GM12873 (cell line): ENCODE results near the gene MRRF.

Experiments used
- TF ChIP-seq, protein P1 (sequence below): IDR thresholded peaks from 2 replicates; pipeline ENCODE4 v1.5.1; 2012; ENCODE audit warnings: low read depth, mild to moderate bottlenecking, moderate library complexity, low read length, control low read depth; ENCODE audit not compliant: insufficient read depth; ENCODE audit errors: missing control alignments

Gene MRRF

DNA sequence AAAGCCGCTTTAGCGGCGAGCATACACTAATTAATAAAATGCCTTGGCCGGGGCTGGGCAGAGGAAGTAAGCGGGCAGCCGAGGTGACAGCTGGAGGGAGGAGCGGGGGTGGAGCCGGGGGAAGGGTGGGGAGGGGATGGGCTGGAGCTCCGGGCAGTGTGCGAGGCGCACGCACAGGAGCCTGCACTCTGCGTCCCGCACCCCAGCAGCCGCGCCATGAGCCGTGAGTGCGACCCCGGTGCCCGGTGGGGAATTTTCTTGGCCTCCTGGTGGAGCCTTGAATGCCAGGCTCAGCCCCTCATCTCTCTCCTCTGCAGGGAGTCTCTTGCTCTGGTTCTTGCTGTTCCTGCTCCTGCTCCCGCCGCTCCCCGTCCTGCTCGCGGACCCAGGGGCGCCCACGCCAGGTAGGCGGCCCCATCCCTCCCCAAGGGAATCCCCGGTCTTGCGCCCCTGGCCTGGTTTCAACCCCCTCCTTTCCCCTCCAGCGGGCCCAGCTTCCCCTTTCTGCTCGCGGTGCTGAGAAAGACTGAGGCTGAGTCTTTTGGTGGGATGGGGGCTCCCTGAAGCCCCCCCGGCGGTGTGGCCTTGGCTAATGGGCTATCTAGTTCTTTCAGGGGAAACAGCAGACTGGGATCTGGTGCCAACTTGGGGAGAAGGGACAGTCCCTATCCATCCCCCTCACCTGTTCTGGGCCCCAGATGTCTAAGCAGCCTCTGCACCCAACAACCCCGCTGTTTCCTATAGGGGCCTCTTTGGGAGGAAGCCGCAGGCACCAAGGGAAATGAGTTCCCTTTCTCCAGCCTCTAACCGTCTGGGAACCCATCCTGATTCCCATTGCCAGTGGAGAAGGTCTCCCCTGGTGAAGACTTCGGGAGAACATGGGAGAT, 106.4 kb downstream of the MRRF start, which contains the start of gene PTGS1:
Gene PTGS1 (plus strand): TSS at position 156 of the 887 bp plus-strand sequence. CDS start 61 bp downstream, at position 217.
- TF ChIP-seq, protein P1, sequence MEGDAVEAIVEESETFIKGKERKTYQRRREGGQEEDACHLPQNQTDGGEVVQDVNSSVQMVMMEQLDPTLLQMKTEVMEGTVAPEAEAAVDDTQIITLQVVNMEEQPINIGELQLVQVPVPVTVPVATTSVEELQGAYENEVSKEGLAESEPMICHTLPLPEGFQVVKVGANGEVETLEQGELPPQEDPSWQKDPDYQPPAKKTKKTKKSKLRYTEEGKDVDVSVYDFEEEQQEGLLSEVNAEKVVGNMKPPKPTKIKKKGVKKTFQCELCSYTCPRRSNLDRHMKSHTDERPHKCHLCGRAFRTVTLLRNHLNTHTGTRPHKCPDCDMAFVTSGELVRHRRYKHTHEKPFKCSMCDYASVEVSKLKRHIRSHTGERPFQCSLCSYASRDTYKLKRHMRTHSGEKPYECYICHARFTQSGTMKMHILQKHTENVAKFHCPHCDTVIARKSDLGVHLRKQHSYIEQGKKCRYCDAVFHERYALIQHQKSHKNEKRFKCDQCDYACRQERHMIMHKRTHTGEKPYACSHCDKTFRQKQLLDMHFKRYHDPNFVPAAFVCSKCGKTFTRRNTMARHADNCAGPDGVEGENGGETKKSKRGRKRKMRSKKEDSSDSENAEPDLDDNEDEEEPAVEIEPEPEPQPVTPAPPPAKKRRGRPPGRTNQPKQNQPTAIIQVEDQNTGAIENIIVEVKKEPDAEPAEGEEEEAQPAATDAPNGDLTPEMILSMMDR = no peak

DNA sequence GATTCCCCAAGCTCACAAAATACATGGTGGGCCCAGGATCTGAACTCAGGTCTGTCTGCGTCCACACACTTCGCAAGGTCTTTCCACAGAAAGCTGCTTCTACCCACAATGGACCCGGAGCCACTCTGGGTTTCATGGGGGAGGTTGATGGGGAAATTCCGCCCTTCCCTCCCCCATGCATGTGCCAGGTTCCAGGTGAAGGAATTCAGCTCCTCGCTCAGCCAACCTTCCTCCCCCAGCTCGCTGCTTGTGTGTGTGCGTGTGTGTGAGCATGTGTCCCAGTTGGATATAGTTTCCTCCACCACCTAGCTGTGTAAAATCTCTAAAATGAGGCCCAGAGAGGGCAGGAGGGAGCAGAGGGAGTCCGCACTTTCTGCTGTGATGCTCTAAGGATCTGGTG, 107.2 kb downstream of the MRRF start:
- TF ChIP-seq, protein P1 = no peak

DNA sequence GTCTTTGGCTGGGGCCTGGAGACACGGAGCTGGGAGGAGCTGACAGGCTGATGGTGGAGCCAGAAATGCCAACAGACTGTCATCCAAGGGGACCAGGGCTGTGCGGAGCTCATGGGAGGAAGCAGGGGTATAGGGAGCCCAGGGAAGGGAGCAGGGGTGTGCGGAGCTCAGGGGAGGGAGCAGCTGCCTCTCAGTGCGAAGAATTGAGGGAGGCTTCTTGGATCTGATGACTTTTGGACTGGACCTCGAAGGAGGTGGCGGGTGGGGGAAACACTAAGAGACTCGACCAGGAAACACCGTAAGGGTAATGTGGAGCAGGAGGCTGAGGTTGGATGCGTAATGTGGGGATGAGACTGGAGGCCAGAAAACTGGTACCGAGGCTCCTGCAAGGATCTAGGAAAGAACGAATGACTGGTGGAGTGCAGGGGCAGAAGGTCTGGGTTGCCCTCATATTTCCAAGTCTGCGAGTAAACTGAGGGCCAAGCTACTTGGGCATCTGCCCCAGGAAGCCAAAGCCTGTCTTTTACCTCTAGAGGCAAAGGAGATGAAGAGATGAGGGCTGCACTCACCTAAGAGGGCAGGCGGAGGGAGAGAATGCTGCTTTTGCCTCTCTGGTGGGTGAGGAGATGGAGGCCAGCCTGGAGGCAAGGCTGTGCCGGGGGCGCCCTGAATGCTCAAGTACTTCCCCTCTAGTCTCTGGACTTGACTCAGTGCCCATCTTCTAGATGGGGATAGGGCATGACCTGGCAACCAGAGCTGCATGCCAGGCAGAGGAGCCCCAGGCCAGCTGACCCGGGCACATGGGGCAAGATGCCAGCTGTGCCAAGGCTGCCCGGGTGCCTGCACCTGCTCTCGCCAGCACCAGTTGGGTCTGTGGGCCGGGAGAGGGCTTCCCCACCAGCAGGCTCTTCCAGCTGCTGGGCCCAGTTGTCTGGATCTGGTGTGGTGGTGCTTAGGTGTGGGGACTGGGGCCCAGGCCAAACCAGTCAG, 108.5 kb downstream of the MRRF start:
- TF ChIP-seq, protein P1 = no peak

DNA sequence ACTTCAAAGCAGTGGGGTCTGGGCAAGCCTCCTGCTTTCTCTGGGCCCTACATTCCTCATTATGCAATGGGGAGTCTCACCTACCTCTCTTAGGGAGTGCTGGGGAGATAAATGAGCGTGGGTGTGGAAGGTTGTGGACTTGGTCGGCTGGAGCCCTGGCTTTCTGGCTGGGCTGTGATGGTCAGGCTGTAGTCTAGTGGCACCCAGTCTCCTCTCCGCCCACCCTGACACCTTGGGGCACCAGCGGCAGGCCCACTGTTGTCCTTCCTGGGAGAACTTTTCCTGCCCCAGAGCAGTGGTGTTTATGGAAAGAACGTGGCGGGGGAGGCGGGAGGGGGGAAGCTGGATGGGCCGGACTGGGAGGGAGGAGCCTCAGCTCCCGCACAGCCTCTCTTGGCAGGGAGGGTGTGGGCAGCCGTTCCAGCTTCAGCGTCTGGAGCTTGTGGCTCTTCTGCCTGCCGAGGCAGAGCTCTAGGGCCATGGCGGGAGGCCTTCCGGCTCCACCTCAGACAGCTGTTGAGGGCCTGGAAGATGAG, 110.3 kb downstream of the MRRF start:
- TF ChIP-seq, protein P1 = no peak

DNA sequence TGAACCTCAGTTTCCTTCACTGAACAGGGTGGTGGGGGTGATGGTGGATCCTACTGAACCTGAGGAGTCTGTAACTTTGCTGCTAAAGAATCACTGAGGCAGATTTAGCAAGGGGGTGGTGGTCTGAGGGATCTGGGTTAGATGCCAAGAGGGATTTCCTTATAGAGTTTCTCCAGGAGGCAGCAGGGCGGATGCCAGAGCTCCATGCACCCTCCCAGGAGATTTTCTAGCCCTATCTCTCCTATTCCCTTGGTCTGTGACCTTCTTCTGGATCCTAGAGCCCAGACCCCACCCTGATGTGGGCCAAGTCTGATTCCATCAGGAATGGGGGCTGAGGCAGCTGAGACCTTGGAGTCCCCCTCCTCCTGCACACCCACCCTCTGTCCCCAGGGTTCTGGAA, 112.1 kb downstream of the MRRF start:
- TF ChIP-seq, protein P1 = no peak

DNA sequence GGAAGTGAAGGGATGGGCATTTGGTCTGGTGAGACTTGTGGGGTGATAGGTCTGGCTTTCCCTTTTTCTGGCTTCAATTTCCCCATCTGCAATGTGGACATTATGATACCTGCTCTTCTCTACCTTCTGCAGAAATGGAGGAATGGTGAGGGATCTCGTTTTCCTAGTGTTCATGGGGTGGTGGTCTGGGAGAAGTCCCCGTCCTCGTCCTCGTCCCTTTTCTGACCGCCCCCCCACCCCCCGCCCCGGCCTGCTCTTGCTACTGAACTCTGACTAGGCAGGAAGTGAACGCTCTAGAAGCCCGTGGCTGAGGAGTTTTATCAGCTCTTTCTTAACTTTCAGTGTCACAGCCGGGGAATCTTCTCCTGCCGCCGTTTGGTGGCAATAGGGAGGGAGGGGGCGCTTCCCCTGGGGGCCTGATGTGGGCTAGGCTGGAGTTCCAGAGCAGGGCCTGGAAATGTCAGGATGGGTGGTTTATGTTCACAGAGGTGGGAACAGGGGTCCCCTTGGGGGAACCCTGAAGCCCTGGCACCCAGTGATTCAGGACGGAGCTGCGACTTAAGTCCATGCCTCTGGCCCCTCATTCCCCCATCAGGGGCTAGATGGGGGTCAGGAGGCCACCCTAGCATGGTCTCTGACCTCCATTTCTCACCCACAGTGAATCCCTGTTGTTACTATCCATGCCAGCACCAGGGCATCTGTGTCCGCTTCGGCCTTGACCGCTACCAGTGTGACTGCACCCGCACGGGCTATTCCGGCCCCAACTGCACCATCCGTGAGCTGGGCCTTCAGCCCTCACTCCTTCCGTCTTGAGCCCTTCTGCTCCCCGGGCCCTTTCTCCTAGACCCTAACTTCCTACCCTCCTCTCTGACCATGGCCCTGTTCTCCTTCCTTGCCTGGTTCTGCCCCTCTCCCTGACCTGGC, 112.8 kb downstream of the MRRF start:
- TF ChIP-seq, protein P1 = no peak
